Activated naive CD8-positive, alpha-beta T cell (primary cell): ENCODE measurements around the gene SPTB.

Source experiments
- H3K27ac Mint-ChIP-seq: one replicate; pipeline ENCODE4 v1.8.0; 2021; ENCODE audit warnings: mixed read lengths
- H3K27me3 Mint-ChIP-seq: one replicate; pipeline ENCODE4 v1.8.0; 2021; ENCODE audit warnings: mixed read lengths
- H3K36me3 Mint-ChIP-seq: one replicate; pipeline ENCODE4 v1.8.0; 2021; ENCODE audit warnings: mixed read lengths
- H3K4me1 Mint-ChIP-seq: one replicate; pipeline ENCODE4 v1.8.0; 2021; ENCODE audit warnings: low read depth, mixed read lengths
- H3K4me3 Mint-ChIP-seq: one replicate; pipeline ENCODE4 v1.8.0; 2021; ENCODE audit warnings: mild to moderate bottlenecking, mixed read lengths
- H3K9me3 Mint-ChIP-seq: one replicate; pipeline ENCODE4 v1.8.0; 2021; ENCODE audit warnings: low read depth, mixed read lengths

The SPTB gene

DNA sequence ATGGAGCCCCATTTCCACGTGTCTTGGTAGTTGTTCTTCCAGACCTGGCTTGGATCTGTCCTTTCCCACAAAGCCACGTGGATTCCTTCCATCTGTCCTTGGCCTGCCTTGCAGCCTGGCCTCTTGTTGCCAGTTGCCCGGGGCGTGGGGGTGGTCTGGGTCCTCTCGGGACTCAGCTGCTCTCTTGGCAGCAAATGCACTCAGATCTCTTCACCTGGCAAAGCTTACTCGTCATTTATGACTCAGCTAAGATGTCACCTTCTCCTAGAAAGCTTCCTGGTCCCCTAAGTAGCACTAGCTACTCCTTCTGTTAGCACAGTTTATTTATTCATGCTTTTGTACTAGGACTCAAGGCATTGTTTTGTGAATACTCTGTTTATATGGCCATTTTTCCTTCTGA, 161.8 kb downstream of the SPTB start:
- H3K4me3 Mint-ChIP-seq = no peak overlapping the region
- peaks cover 7% of the 10 kb centered on the region for H3K4me1 Mint-ChIP-seq
- peaks cover 16% of the 10 kb centered on the region for H3K9me3 Mint-ChIP-seq
- no peak overlapping the region for H3K27ac Mint-ChIP-seq
- H3K36me3 Mint-ChIP-seq = peaks cover 12% of the 10 kb centered on the region
- H3K27me3 Mint-ChIP-seq = peaks cover 9% of the 10 kb centered on the region

- Mint-ChIP-seq H3K4me3 (no peak overlapping the region), H3K27me3 (peaks cover 9% of the 10 kb centered on the region), H3K27ac (no peak overlapping the region), H3K4me1 (peaks cover 2% of the 10 kb centered on the region), H3K9me3 (peaks cover 21% of the 10 kb centered on the region), H3K36me3 (peaks cover 16% of the 10 kb centered on the region)
Measured at GRCh38 chr14:64715628-64716412, 163.9 kb downstream of the SPTB start.

- H3K27ac Mint-ChIP-seq = no peak overlapping the region
- no peaks in the 10 kb centered on the region for H3K4me1 Mint-ChIP-seq
- H3K36me3 Mint-ChIP-seq = peaks cover 16% of the 10 kb centered on the region
- peaks cover 9% of the 10 kb centered on the region for H3K27me3 Mint-ChIP-seq
- H3K4me3 Mint-ChIP-seq = no peak overlapping the region
- peaks cover 21% of the 10 kb centered on the region for H3K9me3 Mint-ChIP-seq
Measured at GRCh38 chr14:64715146-64715627, 164.5 kb downstream of the SPTB start.

GRCh38 chr14:64714432-64715025, 165.2 kb downstream of the SPTB start:
- Mint-ChIP-seq H3K36me3 (peaks cover 16% of the 10 kb centered on the region), H3K27ac (no peak overlapping the region), H3K4me1 (peaks cover 1% of the 10 kb centered on the region), H3K4me3 (no peak overlapping the region), H3K9me3 (peaks cover 21% of the 10 kb centered on the region), H3K27me3 (peaks cover 9% of the 10 kb centered on the region)

DNA sequence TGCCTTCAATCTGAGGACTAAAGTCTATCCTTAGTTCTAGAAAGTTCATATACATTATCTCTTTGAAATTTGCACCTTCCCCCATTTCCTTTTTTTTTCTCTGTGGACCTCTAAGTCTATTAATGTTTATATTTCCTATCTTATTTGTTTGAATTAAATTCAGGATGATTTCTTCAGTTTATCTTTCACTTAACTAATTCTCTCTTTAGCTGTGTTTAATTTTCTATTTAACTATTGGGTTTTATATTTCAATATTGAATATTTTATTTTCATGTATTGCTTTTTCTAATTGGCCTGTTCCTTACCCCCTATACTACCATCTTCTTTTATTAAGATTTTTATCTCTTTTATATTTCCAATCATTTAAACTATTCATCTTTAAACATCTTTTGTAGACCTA, 166.0 kb downstream of the SPTB start:
- no peak overlapping the region for H3K27ac Mint-ChIP-seq
- H3K4me1 Mint-ChIP-seq = peaks cover 10% of the 10 kb centered on the region
- H3K9me3 Mint-ChIP-seq = peaks cover 21% of the 10 kb centered on the region
- peaks cover 16% of the 10 kb centered on the region for H3K36me3 Mint-ChIP-seq
- no peak overlapping the region for H3K4me3 Mint-ChIP-seq
- H3K27me3 Mint-ChIP-seq = peaks cover 9% of the 10 kb centered on the region

DNA sequence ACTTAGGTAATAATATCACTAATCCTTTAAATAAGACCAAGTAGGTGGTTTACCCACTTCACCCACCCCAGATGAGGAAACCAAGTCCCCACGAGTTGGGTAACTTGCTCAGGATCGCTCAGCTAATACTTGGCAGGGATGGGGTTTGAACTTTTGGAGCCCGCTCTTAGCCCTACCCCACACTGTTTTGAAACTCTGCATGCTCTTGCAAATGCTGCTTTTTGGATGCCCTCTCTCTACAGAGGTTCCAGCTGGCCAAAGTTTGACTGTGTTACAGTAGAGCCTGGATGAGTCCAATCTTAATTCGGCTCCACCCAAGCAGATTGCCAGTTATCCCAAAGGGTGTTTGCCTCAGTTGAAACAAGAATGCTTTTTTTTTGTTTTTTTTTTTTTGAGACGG, 168.7 kb downstream of the SPTB start:
- peaks cover 16% of the 10 kb centered on the region for H3K36me3 Mint-ChIP-seq

DNA sequence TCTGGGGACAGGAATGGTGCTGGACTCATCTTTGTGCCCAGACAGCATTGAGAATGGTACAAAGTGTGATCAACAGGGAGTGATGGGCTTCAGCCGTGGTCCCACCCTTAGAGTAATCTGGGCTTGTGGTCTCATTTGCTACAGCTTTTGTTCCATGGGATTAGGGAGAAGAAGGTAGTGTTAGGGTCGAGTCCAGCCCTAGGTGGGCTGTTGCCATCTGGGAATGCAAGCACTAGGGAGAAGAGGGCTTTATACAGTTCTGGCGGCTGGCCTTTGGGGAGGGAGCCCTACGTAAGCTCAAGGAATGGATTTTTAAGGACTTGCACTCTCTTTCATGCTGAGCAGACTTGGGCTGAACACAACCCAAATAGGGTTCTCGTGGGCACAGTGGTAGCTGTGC, 170.6 kb downstream of the SPTB start:
- Mint-ChIP-seq H3K27me3 (peaks cover 16% of the 10 kb centered on the region), H3K27ac (no peak overlapping the region), H3K9me3 (peaks cover 18% of the 10 kb centered on the region), H3K4me3 (no peak overlapping the region), H3K36me3 (peaks cover 11% of the 10 kb centered on the region), H3K4me1 (peaks cover 31% of the 10 kb centered on the region)

More for the DNA sequence above, 168.7 kb downstream of the SPTB start:
- H3K4me3 Mint-ChIP-seq = no peak overlapping the region
- peaks cover 20% of the 10 kb centered on the region for H3K4me1 Mint-ChIP-seq
- H3K27ac Mint-ChIP-seq = no peak overlapping the region
- peaks cover 21% of the 10 kb centered on the region for H3K9me3 Mint-ChIP-seq
- H3K27me3 Mint-ChIP-seq = peaks cover 16% of the 10 kb centered on the region

DNA sequence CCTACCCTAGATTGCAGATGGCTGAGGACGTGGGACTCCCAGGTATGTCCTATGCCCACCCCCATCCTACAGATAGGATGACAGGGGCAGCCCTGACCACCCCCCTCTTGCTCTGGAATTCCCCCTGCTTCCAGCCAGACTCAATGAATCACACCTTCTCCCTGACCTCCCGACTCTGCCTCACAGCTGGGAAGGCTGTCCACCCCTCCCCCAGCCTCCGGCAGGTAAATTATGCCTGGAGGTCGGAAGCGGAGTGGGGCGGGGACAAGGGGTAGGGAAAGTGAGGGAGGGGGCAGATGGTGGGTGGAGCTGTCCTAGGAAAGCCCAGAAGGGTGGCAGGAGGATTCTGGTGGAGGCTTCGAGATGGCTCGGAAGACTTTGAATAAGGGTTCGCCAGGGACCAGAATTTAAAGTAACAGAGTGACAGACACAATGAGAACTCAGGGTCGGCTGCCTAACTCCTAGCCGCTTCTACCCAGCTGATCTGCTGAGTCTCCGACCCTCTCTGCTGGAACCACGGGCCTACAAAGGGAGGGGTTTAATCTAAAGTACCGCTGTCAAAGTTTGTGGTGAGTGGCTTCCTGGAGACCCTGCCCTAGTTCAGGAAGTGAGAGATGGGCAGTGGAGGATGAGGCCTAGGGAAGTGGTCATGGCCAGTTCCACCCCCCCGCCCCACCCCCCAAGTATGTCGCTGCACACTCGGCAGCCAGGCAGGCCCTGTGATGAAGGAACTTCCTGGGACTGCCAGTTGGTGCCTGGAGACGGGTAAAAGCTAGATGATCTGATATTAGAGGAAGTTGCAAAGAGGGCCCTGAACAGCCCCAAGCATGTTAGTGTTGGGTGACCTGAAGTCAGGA, 171.3 kb downstream of the SPTB start:
- Mint-ChIP-seq H3K36me3 (peaks cover 8% of the 10 kb centered on the region), H3K4me3 (no peak overlapping the region), H3K27me3 (peaks cover 17% of the 10 kb centered on the region), H3K9me3 (peaks cover 10% of the 10 kb centered on the region), H3K27ac (no peak overlapping the region), H3K4me1 (peaks cover 37% of the 10 kb centered on the region)

DNA sequence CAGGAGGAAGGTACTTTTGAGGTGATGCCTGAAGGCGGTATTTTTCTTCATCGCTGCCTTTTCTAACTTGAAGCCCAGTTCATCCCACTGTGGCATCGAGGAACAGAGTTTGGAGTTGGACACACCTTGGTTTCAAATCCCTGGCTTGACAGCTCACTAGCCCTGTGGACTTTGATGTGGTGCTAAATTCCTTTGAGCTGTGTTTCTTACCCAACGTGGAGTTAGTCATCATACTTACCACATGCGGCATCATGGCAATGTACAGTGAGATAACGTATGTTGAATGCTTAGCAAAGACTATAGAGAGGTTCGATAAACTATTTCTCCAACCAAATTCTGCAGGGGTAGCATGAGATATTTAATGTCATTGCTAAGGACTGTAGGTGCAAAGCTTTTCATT, 172.0 kb downstream of the SPTB start:
- peaks cover 21% of the 10 kb centered on the region for H3K27me3 Mint-ChIP-seq
- H3K36me3 Mint-ChIP-seq = peaks cover 2% of the 10 kb centered on the region
- peaks cover 43% of the 10 kb centered on the region for H3K4me1 Mint-ChIP-seq
- no peak overlapping the region for H3K4me3 Mint-ChIP-seq
- H3K27ac Mint-ChIP-seq = peak overlapping the region; percentile 22
- H3K9me3 Mint-ChIP-seq = peaks cover 3% of the 10 kb centered on the region

DNA sequence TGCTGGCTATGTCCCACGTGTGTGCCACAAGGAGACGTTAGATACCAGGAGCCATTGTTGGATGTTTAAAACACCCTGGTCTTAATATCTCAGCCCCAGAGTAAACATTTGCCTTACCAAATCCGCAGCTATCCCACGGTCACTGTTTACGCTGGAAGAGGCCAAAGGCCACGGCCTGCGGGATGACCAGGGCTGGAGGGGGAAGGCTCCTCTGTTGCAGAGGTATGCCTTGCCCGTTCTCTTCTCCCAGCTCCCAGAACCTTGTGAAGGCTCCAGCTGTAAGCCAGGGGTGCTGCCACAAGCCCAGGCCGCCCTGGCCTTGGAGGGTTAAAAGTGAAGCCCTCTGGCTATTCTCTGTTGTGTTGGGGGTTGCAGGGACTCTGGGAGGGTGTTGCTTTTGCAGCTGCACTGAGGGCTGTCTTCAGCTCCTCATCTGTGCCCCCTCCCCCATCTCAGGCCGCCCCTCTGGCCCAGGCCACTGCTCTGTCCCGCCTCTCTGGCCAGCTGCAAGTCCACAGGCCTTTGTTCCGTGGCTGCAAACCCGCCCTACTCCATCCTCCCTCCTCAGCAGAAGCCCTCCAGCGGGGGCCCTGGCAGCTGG, 173.0 kb downstream of the SPTB start:
- H3K27ac Mint-ChIP-seq = no peak overlapping the region
- peak overlapping the region; percentile 17 for H3K4me3 Mint-ChIP-seq
- H3K4me1 Mint-ChIP-seq = peaks cover 45% of the 10 kb centered on the region
- H3K9me3 Mint-ChIP-seq = no peaks in the 10 kb centered on the region
- H3K27me3 Mint-ChIP-seq = peaks cover 27% of the 10 kb centered on the region
- H3K36me3 Mint-ChIP-seq = no peaks in the 10 kb centered on the region

- Mint-ChIP-seq H3K4me1 (peaks cover 45% of the 10 kb centered on the region), H3K27ac (no peak overlapping the region), H3K4me3 (peak overlapping the region; percentile 73), H3K36me3 (no peaks in the 10 kb centered on the region), H3K9me3 (no peaks in the 10 kb centered on the region), H3K27me3 (peaks cover 31% of the 10 kb centered on the region)
Measured at GRCh38 chr14:64706119-64706592, 173.6 kb downstream of the SPTB start.

GRCh38 chr14:64705381-64706118, 174.2 kb downstream of the SPTB start:
- peaks cover 36% of the 10 kb centered on the region for H3K27me3 Mint-ChIP-seq

DNA sequence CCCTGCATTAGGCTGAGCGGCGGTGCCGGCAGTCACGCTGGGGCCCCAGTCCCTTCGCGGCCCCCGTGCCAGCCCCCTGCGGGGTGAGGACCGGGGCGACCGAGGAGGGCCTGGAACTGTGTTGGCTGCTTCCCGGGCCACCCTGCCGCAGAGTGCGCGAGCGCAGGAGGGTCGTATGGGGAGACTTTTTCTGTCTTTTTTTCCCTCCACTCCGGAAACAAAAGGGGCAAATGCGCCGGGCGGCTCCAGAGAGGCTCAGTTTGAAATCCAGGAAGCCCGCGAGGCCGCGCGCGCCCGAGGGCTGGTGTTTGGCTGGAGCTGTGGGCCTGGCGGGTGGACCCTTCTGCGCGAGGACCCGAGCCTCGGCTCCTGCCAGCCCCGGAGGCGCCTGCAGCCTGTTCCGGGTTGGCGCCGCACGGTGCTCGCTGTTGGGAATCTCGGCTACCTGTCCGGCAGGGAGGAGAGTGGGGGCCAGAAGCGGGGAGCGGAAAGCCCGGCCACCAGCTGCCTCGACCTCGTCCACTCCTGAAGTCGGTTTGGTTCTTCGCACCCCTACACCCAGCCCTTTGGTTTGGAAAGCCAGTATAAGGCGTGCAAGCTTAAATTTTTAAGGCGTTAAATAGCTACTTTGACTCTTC, 174.8 kb downstream of the SPTB start:
- Mint-ChIP-seq H3K36me3 (no peaks in the 10 kb centered on the region), H3K27me3 (peaks cover 39% of the 10 kb centered on the region), H3K4me3 (peak overlapping the region; percentile 73), H3K27ac (no peak overlapping the region), H3K4me1 (peaks cover 45% of the 10 kb centered on the region), H3K9me3 (no peaks in the 10 kb centered on the region)

More at GRCh38 chr14:64705381-64706118, 174.2 kb downstream of the SPTB start:
- no peak overlapping the region for H3K27ac Mint-ChIP-seq
- peak overlapping the region; percentile 73 for H3K4me3 Mint-ChIP-seq
- no peaks in the 10 kb centered on the region for H3K36me3 Mint-ChIP-seq
- no peaks in the 10 kb centered on the region for H3K9me3 Mint-ChIP-seq
- H3K4me1 Mint-ChIP-seq = peaks cover 45% of the 10 kb centered on the region
